Measurements from ENCODE around the gene NPEPL1. TPM values are rescaled to one million over a fixed set of nuclear protein-coding genes. Genes with fewer than 3 reads are reported as not detected.

The NPEPL1 gene
- total RNA-seq, 1 experiment from 2014 or later = 31.1 TPM

- no peak overlapping the region for H4K5ac ChIP-seq (ENCODE audit: insufficient read length, low read depth, low read length)
- no peak overlapping the region for H2BK20ac ChIP-seq (ENCODE audit: low read depth, low read length, poor library complexity, severe bottlenecking)
- no peak overlapping the region for H2BK5ac ChIP-seq (ENCODE audit: insufficient read length, low read length)
- TF ChIP-seq, protein P1, sequence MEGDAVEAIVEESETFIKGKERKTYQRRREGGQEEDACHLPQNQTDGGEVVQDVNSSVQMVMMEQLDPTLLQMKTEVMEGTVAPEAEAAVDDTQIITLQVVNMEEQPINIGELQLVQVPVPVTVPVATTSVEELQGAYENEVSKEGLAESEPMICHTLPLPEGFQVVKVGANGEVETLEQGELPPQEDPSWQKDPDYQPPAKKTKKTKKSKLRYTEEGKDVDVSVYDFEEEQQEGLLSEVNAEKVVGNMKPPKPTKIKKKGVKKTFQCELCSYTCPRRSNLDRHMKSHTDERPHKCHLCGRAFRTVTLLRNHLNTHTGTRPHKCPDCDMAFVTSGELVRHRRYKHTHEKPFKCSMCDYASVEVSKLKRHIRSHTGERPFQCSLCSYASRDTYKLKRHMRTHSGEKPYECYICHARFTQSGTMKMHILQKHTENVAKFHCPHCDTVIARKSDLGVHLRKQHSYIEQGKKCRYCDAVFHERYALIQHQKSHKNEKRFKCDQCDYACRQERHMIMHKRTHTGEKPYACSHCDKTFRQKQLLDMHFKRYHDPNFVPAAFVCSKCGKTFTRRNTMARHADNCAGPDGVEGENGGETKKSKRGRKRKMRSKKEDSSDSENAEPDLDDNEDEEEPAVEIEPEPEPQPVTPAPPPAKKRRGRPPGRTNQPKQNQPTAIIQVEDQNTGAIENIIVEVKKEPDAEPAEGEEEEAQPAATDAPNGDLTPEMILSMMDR (conservative IDR thresholded peaks at IDR 0.05) = no peak
- H4K91ac ChIP-seq (ENCODE audit: insufficient read length, low read depth, low read length) = no peak overlapping the region
- H3K36me3 Mint-ChIP-seq (ENCODE audit: insufficient read depth in 1 of 3, low read depth in 3 of 3) = 0 out of 7 replicates have a peak, but pooled peaks cover 0 to 3% (median 0%) of the 10 kb centered on the region in 3 experiments
- no peak overlapping the region for H3K4me3 Mint-ChIP-seq
- no peak overlapping the region for H2BK120ac ChIP-seq (ENCODE audit: low read depth, low read length, poor library complexity, severe bottlenecking)
- peak overlapping the region; percentile 43 to 92 (median 70); a peak in 2 of 7 replicates for H3K27ac Mint-ChIP-seq
- H3K9me3 Mint-ChIP-seq = no peaks in the 10 kb centered on the region
- H3K27ac ChIP-seq (ENCODE audit: insufficient read length, low read depth, low read length) = no peak overlapping the region
- H2BK15ac ChIP-seq (ENCODE audit: low read depth, low read length) = no peak overlapping the region
- H3T11ph ChIP-seq (ENCODE audit: low read length) = no peak overlapping the region
- H2BK12ac ChIP-seq (ENCODE audit: insufficient read length, low read depth, low read length) = no peak overlapping the region
- H3K4me2 ChIP-seq (ENCODE audit: insufficient read depth, insufficient read length, low read length) = no peak overlapping the region
- no peak overlapping the region for H3K9ac ChIP-seq (ENCODE audit: extremely low read depth, insufficient read length, low read length)
- H3K4me1 ChIP-seq (ENCODE audit: insufficient read depth, low read length) = no peaks in the 10 kb centered on the region
- no peak overlapping the region for H2AK5ac ChIP-seq (ENCODE audit: insufficient read length, low read length)
- WGBS (ENCODE audit: extremely low coverage, insufficient read length, low lambda C conversion rate) = no CpG with 5 or more reads among the region's 24 CpGs
- no peaks in the 10 kb centered on the region for H3K27me3 ChIP-seq (ENCODE audit: insufficient read depth, low read length)
- no peak overlapping the region for H3K56ac ChIP-seq (ENCODE audit: insufficient read length, low read depth, low read length)
- no peaks in the 10 kb centered on the region for H3K27me3 Mint-ChIP-seq (ENCODE audit: low read depth)
- peaks cover 0 to 11% of the 10 kb centered on the region in 2 experiments; a peak in 1 of 4 replicates for H3K4me1 Mint-ChIP-seq
- no peaks in the 10 kb centered on the region for H3K9me3 ChIP-seq (ENCODE audit: control insufficient read depth, low read depth, low read length)
- H3K18ac ChIP-seq (ENCODE audit: insufficient read length, low read depth, low read length) = no peak overlapping the region
- no peaks in the 10 kb centered on the region for H4K20me1 ChIP-seq (ENCODE audit: control insufficient read depth, insufficient read depth, insufficient read length)
- no peak overlapping the region; the same call in 1 of the 2 replicates for H3K14ac ChIP-seq (ENCODE audit: insufficient read depth, low read length)
- H2AFZ ChIP-seq (ENCODE audit: low read length) = no peak overlapping the region
- no peaks in the 10 kb centered on the region for H3K79me2 ChIP-seq (ENCODE audit: insufficient read depth, low read length)
- H3K23ac ChIP-seq (ENCODE audit: insufficient read length, low read depth, low read length) = no peak overlapping the region
- H3K4ac ChIP-seq (ENCODE audit: low read depth, low read length) = no peak overlapping the region
- DNase-seq = peak; percentile 18
- H4K8ac ChIP-seq (replicated peaks; ENCODE audit: insufficient read length, low read depth, low read length) = no peak overlapping the region
- no peaks in the 10 kb centered on the region for H3K79me1 ChIP-seq (ENCODE audit: insufficient read depth, low read depth, low read length, poor library complexity, severe bottlenecking)
- H3K23me2 ChIP-seq (ENCODE audit: insufficient read length, low read depth, low read length, poor library complexity, severe bottlenecking) = no peaks in the 10 kb centered on the region
These were observed 21.3 kb downstream of the NPEPL1 start for GRCh38 chr20:58713801-58714339.

All from H9 (cell line).